Lung (tissue), 12 donors: ENCODE data around the gene LEFTY1. TPM values are rescaled to one million over a fixed set of nuclear protein-coding genes. Genes with fewer than 3 reads are reported as not detected.

Source experiments
- ATAC-seq: fragments of 200-7000 bp; cut with Tn5 transposase; one replicate; pipeline ENCODE4 v1.9.1; 2020; ENCODE audit warnings: moderate number of reproducible peaks; ENCODE audit not compliant: insufficient read depth, low FRiP score
- DNase-seq, 3 donors: peaks; one replicate each; pipeline ENCODE4 v3.0.0-alpha.2; 2013 to 2017
- H3K27ac ChIP-seq, 2 donors: one replicate each; pipeline ENCODE4 v1.5.1; 2013; ENCODE audit warnings: mild to moderate bottlenecking in 2 of 2, moderate library complexity in 2 of 2, control low read depth in 1 of 2, inconsistent platforms in 1 of 2, low read depth in 1 of 2, low read length in 1 of 2
- H3K27me3 ChIP-seq, 3 donors: one replicate each; pipeline ENCODE4 v1.5.1; 2013; ENCODE audit warnings: low read length in 2 of 3; ENCODE audit not compliant: control insufficient read depth in 3 of 3, insufficient read depth in 3 of 3
- H3K36me3 ChIP-seq, 4 donors: one replicate each; pipeline ENCODE4 v1.5.1; 2013; ENCODE audit warnings: low read length in 4 of 4, mild to moderate bottlenecking in 1 of 4, moderate library complexity in 1 of 4; ENCODE audit not compliant: control insufficient read depth in 4 of 4, insufficient read depth in 4 of 4
- H3K4me1 ChIP-seq, 5 donors: one replicate each; pipeline ENCODE4 v1.5.1; 2013; ENCODE audit warnings: low read length in 5 of 5, mild to moderate bottlenecking in 2 of 5, moderate library complexity in 1 of 5; ENCODE audit not compliant: control insufficient read depth in 5 of 5, insufficient read depth in 5 of 5
- H3K4me3 ChIP-seq: one replicate; pipeline ENCODE4 v1.5.1; 2013; ENCODE audit warnings: mild to moderate bottlenecking, control low read depth, moderate library complexity
- H3K9ac ChIP-seq, 2 donors: one replicate each; pipeline ENCODE4 v1.5.1; 2013; ENCODE audit warnings: low read length in 2 of 2, control low read depth in 1 of 2; ENCODE audit not compliant: insufficient read depth in 1 of 2
- H3K9me3 ChIP-seq, 4 donors: one replicate each; pipeline ENCODE4 v1.5.1; 2013; ENCODE audit warnings: low read length in 3 of 4, mild to moderate bottlenecking in 1 of 4, moderate library complexity in 1 of 4; ENCODE audit not compliant: control insufficient read depth in 4 of 4, insufficient read depth in 3 of 4
- CTCF ChIP-seq: IDR thresholded peaks from 2 replicates; pipeline ENCODE4 v1.5.1; 2012; ENCODE audit warnings: mild to moderate bottlenecking; ENCODE audit errors: control extremely low read depth, extremely low read depth
- WGBS, 2 donors: extraction: QIAGEN DNeasy Blood & Tissue Kit; methylation state at CpG; one replicate each; pipeline ENCODE4 v1.1.7; 2013; 5-methylcytosine and 5-hydroxymethylcytosine counted together
- polyA plus RNA-seq, 2 donors: library from polyadenylated mRNA; stranded (reverse); fragments of 200-250 nt; gene quantifications; one replicate each; pipeline ENCODE4 v1.2.1, GENCODE V29; 2013
- total RNA-seq, 2 donors: library from RNA; depleted of rRNA in 1 of 2; stranded (reverse); fragments of >200 nt in 1 of 2; gene quantifications; one replicate each; pipeline ENCODE4 v1.2.1, GENCODE V29; 2014 to 2021
- donor health status: control.
- donor health status: control.
- donor health status: Bipolar disorder and iron deficiency.
- donor health status: healthy.
- donor health status: DM: yes; HTN: yes; CAD: no.

Gene LEFTY1
- total and polyA plus RNA-seq, 4 donors = 0.12 to 2.1 (median 0.34) TPM

- Histone ChIP-seq H3K27ac (peak overlapping the region in 1 of 2 donors; percentile 43), H3K4me1 (peaks cover 20 to 44% (median 33%) of the 10 kb centered on the region in 5 donors), H3K9me3 (no peaks in the 10 kb centered on the region), H3K36me3 (peaks cover 4 to 28% (median 24%) of the 10 kb centered on the region in 4 donors), H3K4me3 (no peak overlapping the region), H3K27me3 (no peaks in the 10 kb centered on the region), H3K9ac (no peak overlapping the region)
- no peak for DNase-seq
- 80 to 90% methylated on average over 12 of the region's 12 CpGs for WGBS, 2 donors
- TF ChIP-seq CTCF = no peak
- ATAC-seq = no peak
Measured at GRCh38 chr1:225876900-225877510, 11.9 kb downstream of the LEFTY1 start.

- TF ChIP-seq CTCF = no peak
- peak overlapping the region in 1 of 2 donors; percentile 87 for H3K27ac ChIP-seq
- H3K9me3 ChIP-seq = no peaks in the 10 kb centered on the region
- ATAC-seq = peak; percentile 75
- DNase-seq = peak in 2 of 3 donors; percentile 56 to 65
- H3K9ac ChIP-seq = peak overlapping the region; percentile 7 to 40
- WGBS, 2 donors = 75 to 83% methylated on average over 12 of the region's 12 CpGs
- H3K4me3 ChIP-seq = no peak overlapping the region
- peaks cover 15 to 40% (median 23%) of the 10 kb centered on the region in 5 donors for H3K4me1 ChIP-seq
- H3K27me3 ChIP-seq = no peaks in the 10 kb centered on the region
- peaks cover 4 to 36% (median 31%) of the 10 kb centered on the region in 4 donors for H3K36me3 ChIP-seq
Measured at GRCh38 chr1:225875044-225875815, 13.7 kb downstream of the LEFTY1 start.

- ATAC-seq = no peak
- H3K9ac ChIP-seq = no peak overlapping the region
Measured at GRCh38 chr1:225874431-225874830, 14.5 kb downstream of the LEFTY1 start.

More at GRCh38 chr1:225874431-225874830, 14.5 kb downstream of the LEFTY1 start:
- Histone ChIP-seq H3K27me3 (no peaks in the 10 kb centered on the region), H3K36me3 (peaks cover 4 to 39% (median 31%) of the 10 kb centered on the region in 4 donors), H3K4me1 (peaks cover 13 to 32% (median 18%) of the 10 kb centered on the region in 5 donors), H3K27ac (no peak overlapping the region), H3K4me3 (no peak overlapping the region), H3K9me3 (no peaks in the 10 kb centered on the region)
- no peak for DNase-seq
- WGBS, 2 donors = 94 to 96% methylated on average over 11 of the region's 11 CpGs
- TF ChIP-seq CTCF = no peak
